HG03520 (cell line): ENCODE results near the gene KCNG2.
"Not testable (repeated sequence)": the region's sequence is repeated elsewhere in the genome, so short reads cannot be mapped to it uniquely, and the experiment has no call there.

Experiments
- ATAC-seq: cut with Tn5 transposase; IDR thresholded peaks from one replicate; pipeline ENCODE4 v1.9.1; 2021; ENCODE audit warnings: mild to moderate bottlenecking, moderate library complexity; ENCODE audit not compliant: unreplicated experiment

Gene KCNG2

DNA sequence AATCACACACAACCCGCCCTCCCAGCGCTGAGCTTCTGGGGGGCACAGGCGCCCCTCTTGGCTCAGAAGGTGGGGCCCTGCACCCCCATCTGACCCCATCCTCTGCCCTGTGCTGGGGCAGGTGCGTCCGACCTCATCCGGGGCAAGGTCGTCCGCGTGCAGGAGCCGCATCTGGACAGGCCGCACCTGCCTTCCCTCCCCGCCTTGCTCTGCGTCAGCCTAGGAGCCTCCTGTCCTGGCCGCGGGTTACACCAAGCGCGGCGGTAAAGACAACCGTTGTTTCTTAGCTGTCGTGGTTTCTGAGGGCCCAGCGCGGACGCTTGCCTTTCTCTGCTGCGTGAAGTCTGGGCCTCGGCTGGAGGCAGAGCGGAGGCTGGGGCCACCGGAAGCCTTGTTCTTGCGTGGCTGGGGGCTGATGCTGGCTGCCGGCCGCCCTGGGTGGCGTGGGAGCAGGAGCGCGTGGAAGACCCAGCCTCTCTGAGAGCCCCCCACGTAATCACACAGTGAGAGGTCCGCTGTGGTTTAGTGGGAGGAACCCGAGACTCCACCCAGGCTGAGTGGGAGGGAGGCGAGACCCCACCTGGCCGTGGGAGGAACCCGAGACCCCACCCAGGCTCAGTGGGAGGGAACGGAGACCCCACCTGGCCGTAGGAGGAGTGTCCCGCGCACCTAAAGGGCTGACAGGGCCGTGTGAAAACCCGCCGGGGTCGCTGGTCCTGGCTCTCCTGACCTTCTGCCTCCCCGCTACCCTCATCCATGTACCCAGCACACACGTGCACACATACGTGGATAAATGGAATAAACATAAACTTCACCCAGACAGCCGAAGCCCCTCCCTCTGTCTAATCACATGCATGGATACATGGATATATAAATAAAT is 51.8 kb downstream of the KCNG2 start:
- no peak for ATAC-seq

DNA sequence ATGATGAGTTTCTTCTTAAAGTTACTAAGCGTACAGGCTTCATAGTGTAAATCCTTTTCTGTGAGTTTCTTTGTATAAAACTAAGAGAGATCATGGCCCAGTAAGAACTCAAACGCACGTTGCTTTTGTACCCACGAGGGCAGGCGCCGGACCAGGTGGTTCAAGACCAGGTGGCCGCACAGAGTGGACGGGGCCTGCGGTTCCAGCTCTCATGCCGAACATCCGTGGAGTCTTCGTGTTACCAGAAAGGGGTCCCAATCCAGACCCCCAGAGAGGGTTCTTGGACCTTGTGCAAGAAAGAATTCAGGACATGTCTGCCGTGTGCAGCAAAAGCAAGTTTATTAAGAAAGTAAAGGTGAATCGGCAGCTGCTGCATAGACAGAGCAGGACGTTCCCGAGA is 53.0 kb downstream of the KCNG2 start:
- ATAC-seq: no peak

DNA sequence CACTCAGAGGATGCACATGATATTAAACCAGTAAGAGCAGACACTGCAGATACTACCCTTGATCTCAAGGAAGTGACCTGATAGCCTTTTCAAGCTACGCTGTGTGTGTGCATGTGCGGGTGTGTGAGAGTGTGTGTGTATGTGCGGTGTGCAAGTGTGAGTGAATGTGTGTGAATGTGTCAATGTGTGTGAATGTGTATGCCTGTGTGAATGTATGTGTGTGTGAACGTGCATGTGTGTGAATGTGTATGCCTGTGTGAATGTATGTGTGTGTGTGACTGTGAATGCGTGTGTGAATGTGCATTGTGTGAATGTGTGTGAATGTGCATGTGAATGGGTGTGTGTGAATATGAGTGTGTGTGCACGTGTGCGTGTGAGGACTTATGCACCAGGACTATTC is 53.8 kb downstream of the KCNG2 start:
- no peak for ATAC-seq

DNA sequence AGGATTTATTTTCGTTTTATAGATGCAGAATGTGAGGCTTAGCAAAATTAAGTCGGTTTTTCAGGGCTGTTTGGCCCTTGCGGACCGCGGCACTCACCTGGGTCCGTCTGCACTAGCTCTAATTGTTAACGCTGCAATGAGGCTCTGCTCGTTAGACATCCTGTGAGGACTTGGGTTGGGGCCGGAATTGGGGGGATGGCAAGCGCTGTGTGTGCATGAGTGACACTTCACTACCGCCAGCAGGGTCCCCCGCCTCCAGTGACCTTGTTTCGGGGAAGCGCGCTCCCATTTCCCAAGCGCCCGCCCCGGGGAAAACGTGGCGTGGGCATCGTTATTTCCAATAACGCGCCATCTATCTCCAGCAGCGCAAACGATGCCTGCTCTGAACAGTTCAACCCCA is 54.2 kb downstream of the KCNG2 start:
- ATAC-seq: no peak

DNA sequence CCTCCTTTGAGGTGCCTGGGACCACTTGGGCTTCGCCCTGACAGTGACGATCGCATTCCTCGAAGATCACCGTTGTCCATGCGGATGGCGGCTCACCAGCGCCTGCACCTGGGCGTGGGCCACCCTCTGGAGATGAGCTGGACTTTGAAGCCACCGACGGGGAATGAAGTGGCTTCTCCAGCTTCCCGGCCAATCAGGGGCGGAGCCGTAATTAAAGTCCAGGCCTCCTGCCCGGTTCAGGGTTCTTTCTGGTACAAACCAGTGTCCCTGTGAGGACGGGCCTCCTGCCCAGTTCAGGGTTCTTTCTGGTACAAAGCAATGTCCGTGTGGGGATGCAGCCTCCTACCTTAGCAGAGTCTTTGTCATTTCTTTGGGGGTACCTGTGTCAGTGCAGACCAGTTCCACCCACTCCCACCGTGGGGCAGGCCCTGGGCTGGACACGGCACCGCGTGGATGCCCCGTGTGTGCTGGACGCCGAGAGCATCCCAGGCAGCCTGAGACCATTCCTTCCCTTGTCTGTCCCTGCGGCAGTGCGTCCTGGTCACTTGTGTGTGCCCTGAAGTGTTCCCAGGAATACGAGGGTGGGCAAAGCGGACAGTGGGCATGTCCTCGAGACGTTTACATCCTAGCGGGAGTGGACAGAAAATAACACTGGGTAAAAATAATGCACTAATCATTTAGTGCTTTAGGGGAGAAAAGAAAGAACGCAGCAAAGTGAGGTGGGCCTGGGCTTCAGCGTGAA is 55.0 kb downstream of the KCNG2 start:
- ATAC-seq: no peak

DNA sequence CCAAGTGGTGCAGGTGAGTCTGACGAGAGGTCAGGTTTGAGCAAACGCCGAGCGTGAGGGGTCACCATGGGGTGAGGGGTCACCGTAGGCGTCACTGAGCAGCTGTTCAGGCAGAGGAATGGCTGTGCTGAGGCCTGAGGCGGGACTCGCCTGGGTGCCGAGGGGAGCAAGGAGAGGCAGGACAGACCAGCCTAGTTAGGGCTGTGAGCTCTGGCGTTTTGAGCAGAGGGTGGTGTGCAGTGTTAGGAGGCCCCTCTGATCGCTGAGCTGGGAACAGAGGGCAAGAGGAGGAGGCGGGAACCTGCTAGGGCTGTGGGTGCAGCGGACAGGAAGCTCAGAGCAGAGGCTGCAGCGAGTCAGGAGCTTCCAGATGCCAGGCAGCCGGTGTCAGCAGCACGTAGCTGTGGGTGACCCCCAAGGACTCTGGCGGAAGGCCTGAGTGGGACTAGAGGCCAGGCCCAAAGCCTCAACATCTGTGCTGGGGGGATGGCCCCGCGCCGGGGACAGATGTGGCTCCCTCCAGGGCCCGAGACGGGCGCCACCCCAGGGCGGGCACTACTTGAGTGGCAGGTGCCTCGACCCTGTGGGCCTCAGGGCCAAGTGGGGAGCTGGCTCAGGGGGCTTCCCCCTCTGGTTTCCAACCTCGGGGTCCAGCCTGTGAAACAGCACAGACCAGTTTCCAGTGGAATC is 55.7 kb downstream of the KCNG2 start:
- ATAC-seq: no peak

DNA sequence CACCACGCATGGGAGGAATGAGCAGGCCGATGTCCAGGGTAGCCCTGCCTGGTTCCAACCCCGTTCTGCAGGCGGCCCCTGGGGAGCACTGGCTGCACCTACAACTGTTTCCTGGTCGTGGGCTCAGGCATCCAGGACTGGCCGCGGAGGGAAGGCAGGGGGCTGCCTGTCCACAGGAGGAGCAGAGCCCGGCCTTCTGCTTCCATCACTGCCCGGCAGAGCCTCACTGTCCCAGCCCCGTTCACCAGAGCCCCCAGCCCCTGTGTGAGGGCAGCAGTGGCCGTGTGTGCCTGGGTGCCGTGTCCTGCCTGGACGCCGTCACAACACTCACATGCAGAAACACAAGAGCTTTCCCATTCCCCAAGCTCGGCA is 56.2 kb downstream of the KCNG2 start:
- no peak for ATAC-seq

DNA sequence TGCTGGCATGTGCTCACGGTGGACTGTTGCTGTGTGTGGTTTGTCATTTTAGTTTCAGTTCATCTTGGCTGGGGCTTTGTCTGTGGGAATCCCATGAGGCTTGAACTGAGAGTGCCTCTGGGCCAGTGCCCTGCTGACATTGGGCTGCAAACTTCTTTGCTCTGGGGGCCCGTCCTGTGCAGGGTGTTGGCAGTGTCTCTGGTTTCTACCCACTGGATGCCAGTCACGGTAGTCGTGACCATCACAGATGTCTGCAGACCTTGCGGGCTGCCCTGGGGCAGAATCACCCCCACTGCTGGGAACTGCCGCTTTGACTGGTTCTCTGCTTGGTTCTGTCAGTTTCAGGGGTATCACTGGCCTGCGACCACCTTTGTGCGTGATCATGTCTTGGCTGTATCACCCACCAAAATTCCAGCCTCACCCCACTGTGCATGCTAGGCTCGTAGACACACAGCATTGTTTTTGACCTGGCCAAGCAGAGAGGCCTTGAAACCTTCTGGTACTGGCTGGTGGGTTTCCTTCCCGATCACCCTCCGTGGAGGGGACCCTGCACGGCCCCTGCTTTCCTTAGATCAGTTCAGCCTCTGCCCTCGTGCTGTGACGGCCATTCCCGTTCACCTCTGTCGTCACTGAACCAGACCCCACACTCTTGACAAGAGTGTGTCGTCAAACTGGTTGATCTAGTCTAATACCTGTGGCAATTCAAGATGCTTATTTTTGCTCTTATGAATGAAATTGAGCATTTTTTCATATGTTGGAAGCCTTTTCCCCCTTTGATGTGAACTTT is 57.6 kb downstream of the KCNG2 start:
- ATAC-seq: peak; percentile 49

DNA sequence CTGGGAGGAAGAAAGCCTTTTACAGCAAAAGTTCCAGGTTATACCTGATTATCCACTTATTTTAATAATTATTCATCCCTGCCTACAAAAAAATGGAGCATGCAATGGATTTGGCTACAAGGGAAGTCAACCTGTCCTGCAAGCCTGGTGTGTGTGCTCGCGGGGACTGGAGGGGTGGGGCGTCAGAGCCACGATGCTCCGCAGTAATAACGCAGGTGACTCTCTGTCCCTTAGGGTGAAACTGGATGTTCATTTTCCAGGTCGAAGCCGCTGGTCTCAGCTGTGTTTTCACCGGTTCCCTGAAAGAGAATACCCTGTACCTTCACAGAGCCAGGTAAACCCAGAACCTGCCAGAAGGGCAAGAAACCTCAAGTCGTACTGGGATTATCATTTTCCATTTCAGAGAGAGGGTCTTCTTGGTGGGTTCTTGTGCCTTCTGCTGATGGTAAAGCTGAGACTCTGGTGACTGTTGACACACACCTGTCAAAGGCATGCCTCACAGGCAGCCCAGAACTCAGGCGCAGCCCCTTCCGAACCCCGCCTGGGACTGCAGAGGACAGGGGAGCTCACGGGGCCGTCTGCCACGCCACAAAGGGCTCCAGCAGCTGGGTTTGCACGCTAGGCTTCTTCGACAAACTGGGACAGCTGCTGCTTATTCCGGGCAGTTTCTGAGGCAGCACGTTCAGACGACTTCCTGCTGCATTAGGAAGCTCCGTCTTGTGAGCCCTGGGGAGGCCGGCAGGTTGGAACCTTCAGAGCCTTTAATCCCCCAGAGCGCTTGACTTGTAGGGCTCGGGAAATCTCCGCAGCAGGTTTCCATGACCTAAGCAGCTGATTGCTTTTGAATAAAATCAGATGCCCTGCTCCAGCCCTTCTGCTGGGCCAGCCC is 58.6 kb downstream of the KCNG2 start:
- no peak for ATAC-seq

DNA sequence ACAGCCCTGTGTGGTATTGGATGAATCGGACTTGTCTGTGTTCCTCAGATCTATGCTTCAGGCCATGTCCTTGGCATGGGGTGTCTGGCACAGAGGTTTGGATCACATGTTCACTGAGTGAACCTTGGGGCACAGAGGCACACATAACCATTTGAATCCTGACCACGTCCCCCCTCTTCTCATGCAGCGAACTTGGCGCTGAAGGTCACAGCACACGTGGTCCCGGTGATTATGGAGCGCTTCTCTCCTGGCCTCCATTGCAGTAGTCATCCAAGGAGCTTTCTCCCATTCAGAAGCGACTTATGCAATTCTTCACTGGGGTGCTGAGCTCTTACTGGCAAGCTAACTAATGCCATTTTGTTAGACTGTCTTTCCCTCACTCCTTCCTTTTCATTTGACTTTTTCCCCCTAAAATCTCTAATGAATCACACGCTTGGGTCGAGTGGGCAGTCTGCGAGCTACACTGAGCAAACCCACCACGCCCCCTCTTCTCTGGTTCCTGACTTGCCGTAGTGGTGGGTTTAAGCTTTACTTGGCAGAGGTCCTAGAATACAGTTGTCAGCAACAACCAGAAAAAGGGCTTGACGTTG is 59.4 kb downstream of the KCNG2 start:
- no peak for ATAC-seq

DNA sequence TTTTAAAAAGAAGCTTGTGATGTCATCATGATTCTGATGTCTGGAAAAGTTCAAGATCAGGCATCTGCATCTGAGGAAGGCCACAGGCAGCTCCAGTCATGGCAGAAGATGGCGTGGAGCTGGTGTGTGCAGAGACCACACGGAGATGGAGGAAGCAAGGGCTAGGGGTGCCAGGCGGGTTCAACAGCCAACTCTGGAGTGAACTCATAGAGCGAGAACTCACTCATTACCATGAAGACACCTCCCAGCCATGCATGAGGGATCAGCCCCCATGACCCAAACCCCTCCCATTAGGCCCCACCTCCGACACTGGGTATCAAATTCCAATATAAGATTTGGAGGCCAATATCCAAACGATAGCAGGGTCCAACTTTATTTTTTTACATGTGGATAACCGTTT is 61.6 kb downstream of the KCNG2 start:
- no peak for ATAC-seq

DNA sequence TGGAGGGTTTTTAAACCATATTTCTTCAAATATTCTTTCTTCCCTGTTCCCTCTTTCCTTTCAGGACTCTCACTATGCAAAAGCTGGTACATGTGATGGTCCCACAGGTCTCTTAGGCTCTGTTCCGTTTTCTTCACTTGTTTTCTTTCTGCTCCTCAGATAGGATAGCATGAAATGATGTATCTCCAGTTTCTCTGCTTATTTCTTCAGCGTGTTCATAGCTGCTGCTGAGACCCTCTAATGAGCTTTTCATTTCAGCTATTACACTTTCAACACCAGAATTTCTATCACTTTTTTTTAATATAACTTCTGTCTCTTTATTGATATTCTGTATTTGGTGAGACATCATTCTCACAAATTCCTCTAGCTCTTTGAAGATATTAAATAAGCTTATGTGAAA is 63.9 kb downstream of the KCNG2 start:
- ATAC-seq: no peak

DNA sequence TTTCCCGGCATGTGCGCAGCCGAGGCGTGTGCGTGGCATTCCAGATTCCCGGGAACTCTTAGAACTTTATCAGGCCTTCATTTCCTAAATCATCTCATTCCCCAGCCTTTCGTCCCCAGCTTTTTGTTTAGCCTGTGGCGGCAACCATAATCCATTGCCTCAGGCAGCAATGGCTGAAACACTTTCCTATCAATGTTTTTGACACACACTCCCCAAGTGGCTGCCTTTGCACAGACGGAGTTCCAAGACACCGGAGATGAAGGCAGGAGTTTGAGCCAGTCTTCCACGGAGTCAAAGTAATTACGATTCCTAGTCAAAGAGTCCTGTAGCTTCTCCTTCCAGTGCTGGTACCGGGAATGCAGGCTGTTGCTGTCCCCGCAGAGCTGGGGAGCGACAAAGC is 64.8 kb downstream of the KCNG2 start:
- no peak for ATAC-seq

DNA sequence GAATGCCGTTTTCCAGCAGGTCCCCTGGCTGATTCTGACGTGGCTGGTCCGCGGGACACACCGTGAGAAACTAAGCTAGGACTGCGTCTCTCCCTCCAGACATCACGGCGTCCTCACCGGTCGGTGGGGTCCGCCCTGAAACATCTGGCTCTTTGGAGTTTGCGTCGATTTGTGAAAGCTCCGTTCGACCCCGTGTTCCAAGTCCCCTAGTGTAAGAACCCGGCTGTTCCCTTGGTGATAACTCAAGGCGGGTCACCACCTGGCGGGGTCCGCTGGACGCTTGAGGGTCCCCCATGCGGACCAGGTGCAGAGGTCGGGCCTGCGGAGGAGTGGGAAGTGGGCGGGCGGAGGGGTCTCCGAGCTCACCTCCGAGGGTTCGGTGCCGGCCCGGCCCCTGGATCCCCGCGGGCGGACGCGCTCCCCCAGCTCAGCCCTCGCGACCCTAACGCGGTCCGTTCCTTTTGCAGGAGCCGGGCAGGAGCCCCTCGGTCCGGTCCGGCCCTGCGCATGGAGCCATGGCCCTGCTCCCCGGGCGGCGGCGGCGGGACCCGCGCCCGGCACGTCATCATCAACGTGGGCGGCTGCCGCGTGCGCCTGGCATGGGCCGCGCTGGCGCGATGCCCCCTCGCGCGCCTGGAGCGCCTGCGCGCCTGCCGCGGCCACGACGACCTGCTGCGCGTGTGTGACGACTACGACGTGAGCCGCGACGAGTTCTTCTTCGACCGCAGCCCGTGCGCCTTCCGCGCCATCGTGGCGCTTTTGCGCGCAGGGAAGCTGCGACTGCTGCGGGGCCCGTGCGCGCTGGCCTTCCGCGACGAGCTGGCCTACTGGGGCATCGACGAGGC is 65.6 kb downstream of the KCNG2 start:
- no peak for ATAC-seq

DNA sequence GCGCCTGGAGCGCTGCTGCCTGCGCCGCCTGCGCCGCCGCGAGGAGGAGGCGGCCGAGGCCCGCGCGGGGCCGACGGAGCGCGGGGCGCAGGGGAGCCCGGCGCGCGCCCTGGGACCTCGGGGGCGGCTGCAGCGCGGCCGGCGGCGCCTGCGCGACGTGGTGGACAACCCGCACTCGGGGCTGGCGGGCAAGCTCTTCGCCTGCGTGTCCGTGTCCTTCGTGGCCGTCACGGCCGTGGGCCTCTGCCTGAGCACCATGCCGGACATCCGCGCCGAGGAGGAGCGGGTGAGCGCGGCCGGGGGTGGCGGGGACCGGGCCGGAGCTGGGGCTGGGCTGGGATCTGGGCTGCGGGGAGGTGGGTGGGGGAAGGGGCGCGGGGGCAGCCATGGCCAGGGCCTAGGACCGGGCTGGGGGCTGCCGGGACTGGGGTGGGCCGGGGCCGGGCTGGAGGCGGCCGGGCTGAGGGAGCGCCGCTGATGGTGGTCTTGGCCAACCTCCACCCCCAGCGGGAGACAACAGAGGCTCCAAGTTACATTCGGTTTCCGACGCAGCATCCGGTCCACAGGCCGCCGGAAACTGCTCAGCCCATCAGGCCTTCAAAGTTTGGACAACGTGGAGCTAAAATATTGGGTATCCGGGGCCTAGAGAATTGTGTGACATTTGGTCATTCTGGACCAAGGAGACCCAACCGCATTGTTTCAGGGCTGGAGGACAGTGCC is 66.4 kb downstream of the KCNG2 start:
- ATAC-seq: no peak

DNA sequence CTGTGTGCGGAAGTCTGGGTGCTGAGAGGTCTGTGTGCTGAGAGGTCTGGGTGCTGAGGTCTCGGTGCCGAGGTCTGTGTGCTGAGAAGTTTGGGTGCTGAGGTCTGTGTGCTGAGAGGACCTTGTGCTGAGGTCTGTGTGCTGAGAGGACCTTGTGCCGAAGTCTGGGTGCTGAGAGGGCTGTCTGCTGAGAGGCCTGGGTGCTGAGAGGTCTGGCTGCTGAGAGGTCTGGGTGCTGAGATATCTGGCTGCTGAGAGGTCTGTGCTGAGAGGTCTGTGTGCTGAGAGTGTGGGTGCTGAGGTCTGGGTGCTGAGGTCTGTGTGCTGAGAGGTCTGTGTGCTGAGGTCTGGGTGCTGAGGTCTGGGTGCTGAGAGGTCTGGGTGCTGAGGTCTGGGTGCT is 67.2 kb downstream of the KCNG2 start:
- not testable (repeated sequence) for ATAC-seq

DNA sequence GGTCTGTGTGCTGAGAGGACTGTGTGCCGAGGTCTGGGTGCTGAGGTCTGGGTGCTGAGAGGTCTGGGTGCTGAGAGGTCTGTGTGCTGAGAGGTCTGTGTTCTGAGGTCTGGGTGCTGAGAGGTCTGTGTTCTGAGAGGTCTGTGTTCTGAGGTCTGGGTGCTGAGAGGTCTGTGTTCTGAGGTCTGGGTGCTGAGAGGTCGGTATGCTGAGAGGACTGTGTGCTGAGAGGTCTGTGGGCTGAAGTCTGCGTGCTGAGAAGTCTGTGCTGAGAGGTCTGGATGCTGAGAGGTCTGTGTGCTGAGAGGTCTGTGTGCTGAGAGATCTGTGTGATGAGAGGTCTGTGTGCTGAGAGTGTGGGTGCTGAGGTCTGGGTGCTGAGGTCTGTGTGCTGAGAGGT is 68.2 kb downstream of the KCNG2 start:
- not testable (repeated sequence) for ATAC-seq
